ENCODE measurements around the gene SLC16A12. TPM values are rescaled to one million over a fixed set of nuclear protein-coding genes. Genes with fewer than 3 reads are reported as not detected.

SLC16A12 gene
- total RNA-seq, 4 donors from 2014 or later: 0.97 to 3.1 (median 1.4) TPM

DNA sequence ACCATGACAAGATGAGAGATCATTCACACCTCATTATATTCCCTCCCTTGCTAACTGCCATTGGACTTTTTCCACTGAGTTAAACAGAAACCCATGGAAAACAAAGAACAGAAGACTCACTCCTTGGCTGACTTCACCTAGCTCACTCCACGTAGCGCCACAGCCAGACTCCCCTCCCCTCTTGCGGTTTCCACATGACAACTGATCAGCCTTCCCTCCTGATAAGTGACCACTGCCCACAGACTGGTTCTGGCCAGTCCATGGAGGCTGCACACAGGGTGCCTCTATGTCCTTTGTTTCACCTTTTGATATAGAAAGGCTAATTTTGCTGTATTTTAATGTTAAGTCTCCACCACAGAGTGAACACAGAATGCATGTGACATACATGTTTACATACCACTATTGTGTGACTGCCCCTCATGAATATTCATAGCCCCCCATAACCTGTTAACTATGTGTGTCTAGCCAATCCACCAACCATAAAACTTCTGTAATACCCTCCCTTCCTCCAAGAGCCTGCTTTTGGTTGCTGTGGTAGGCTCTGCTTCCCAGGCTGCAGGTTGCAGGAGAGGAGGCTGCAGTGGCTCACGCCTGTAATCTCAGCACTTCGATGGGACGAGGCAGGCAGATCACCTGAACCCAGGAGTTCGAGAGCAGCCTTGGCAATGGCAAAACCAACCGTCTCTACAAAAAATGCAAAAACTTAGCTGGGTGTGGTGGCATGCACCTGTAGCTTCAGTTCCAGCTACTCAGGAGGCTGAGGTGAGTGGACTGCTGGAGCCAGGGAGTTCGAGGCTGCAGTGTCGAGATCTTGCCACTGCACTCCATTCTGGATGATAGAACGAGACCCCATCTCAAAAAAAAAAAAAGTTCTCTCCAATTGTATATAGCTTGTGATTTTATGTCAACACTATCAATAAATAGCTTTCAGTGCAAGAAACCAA lies 131.0 kb downstream of the SLC16A12 start:
- no peaks in the 10 kb centered on the region for H3K9me3 ChIP-seq
- no peak for DNase-seq
- no peak overlapping the region for H3K27ac ChIP-seq
- no peak overlapping the region for H3K4me3 ChIP-seq
- no peaks in the 10 kb centered on the region for H3K4me1 ChIP-seq
- ATAC-seq: no peak
- H3K36me3 ChIP-seq: peaks cover 0 to 25% of the 10 kb centered on the region in 2 donors
- TF ChIP-seq POLR2A (IDR thresholded peaks at IDR 0.05): no peak
- TF ChIP-seq, protein P1, sequence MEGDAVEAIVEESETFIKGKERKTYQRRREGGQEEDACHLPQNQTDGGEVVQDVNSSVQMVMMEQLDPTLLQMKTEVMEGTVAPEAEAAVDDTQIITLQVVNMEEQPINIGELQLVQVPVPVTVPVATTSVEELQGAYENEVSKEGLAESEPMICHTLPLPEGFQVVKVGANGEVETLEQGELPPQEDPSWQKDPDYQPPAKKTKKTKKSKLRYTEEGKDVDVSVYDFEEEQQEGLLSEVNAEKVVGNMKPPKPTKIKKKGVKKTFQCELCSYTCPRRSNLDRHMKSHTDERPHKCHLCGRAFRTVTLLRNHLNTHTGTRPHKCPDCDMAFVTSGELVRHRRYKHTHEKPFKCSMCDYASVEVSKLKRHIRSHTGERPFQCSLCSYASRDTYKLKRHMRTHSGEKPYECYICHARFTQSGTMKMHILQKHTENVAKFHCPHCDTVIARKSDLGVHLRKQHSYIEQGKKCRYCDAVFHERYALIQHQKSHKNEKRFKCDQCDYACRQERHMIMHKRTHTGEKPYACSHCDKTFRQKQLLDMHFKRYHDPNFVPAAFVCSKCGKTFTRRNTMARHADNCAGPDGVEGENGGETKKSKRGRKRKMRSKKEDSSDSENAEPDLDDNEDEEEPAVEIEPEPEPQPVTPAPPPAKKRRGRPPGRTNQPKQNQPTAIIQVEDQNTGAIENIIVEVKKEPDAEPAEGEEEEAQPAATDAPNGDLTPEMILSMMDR (IDR thresholded peaks at IDR 0.05 in 4 of 5, conservative IDR thresholded peaks at IDR 0.05 in 1 of 5): no peak
- intact Hi-C loops (cut with DNase I; ENCODE audit: low total_unique reads): no loop called here
- no peaks in the 10 kb centered on the region for H3K27me3 ChIP-seq
- in situ Hi-C loops (cut with MboI; ENCODE audit: low sequenced_read_pairs in 4 of 4): no loop called here

DNA sequence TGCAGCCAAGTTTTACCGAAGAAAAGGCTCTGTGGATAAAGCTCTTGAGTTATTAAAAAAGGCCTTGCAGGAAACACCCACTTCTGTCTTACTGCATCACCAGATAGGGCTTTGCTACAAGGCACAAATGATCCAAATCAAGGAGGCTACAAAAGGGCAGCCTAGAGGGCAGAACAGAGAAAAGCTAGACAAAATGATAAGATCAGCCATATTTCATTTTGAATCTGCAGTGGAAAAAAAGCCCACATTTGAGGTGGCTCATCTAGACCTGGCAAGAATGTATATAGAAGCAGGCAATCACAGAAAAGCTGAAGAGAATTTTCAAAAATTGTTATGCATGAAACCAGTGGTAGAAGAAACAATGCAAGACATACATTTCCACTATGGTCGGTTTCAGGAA lies 132.4 kb downstream of the SLC16A12 start:
- Histone ChIP-seq H3K4me1 (peaks cover 0 to 7% of the 10 kb centered on the region in 2 donors), H3K27me3 (no peaks in the 10 kb centered on the region), H3K9me3 (no peaks in the 10 kb centered on the region), H3K36me3 (peaks cover 0 to 25% of the 10 kb centered on the region in 2 donors), H3K4me3 (no peak overlapping the region), H3K27ac (no peak overlapping the region)
- intact Hi-C loops (cut with DNase I; ENCODE audit: low total_unique reads) (no loop called here), in situ Hi-C loops (cut with MboI; ENCODE audit: low sequenced_read_pairs in 4 of 4) (no loop called here)
- no peak for TF ChIP-seq POLR2A (IDR thresholded peaks at IDR 0.05)
- TF ChIP-seq, protein P1 (IDR thresholded peaks at IDR 0.05 in 4 of 5, conservative IDR thresholded peaks at IDR 0.05 in 1 of 5): no peak
- DNase-seq (no peak), ATAC-seq (no peak)

DNA sequence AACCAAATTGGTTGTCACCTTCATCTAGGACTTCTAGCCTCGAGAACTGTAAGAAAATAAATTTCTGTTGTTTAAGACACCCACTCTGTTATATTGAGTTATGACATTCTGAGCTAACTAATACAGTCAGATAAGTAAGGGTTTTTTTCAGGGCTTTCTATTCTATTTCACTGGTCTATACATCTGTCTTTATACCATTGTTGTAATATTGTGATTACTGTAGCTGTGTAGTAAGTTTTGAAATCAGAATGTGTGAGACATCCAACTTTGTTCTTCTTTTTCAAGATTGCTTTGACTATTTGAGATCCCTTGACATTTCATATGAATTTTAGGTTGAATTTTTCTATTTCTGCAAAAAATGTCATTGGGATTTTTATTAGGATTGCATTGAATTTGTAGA lies 135.4 kb downstream of the SLC16A12 start:
- ATAC-seq: no peak
- Histone ChIP-seq H3K36me3 (peaks cover 0 to 25% of the 10 kb centered on the region in 2 donors), H3K27me3 (no peaks in the 10 kb centered on the region), H3K9me3 (no peaks in the 10 kb centered on the region), H3K27ac (no peak overlapping the region), H3K4me3 (no peak overlapping the region), H3K4me1 (peaks cover 0 to 14% of the 10 kb centered on the region in 2 donors)
- no peak for TF ChIP-seq POLR2A (IDR thresholded peaks at IDR 0.05)
- TF ChIP-seq, protein P1 (IDR thresholded peaks at IDR 0.05 in 4 of 5, conservative IDR thresholded peaks at IDR 0.05 in 1 of 5): no peak
- DNase-seq: no peak
- intact Hi-C loops (cut with DNase I; ENCODE audit: low total_unique reads): no loop called here
- in situ Hi-C loops (cut with MboI; ENCODE audit: low sequenced_read_pairs in 4 of 4): loop anchor here in 1 of 4 donors (25.0 kb wide), 1 partner anchor 113 kb away; no protein-coding TSS in a partner anchor

GRCh38 chr10:89398003-89398749 lies 137.2 kb downstream of the SLC16A12 start:
- Histone ChIP-seq H3K4me1 (peaks cover 17 to 27% of the 10 kb centered on the region in 2 donors), H3K27ac (peak overlapping the region in 2 of 4 donors; percentile 19 to 32), H3K9me3 (no peaks in the 10 kb centered on the region), H3K36me3 (peaks cover 0 to 13% of the 10 kb centered on the region in 2 donors), H3K4me3 (no peak overlapping the region), H3K27me3 (no peaks in the 10 kb centered on the region)
- ATAC-seq (no peak), DNase-seq (no peak)
- no peak for TF ChIP-seq POLR2A (IDR thresholded peaks at IDR 0.05)
- in situ Hi-C loops (cut with MboI; ENCODE audit: low sequenced_read_pairs in 4 of 4) (loop anchor here in 1 of 4 donors (25.0 kb wide), 1 partner anchor 111 kb away; no protein-coding TSS in a partner anchor), intact Hi-C loops (cut with DNase I; ENCODE audit: low total_unique reads) (no loop called here)

DNA sequence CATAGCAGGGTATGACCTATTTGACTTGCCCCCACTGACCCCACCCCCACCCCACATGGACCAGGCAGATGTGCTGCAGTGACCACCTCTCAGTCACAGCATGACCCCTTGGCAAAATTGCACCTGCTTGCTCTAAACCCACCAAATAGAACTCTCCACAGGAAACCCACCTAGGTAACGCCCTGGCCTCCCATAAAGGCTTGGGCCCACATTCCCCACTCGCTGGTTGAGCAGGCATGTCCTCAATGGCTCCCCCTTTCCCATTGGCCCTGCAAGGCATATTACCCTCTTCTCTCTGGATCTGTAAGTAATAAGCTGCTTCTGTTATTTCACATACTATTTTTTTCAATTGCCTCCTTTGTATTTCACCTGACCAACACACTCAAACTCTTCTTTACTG lies 140.3 kb downstream of the SLC16A12 start:
- DNase-seq: no peak
- peaks cover 43 to 52% of the 10 kb centered on the region in 2 donors for H3K4me1 ChIP-seq
- no peak for ATAC-seq
- no peaks in the 10 kb centered on the region for H3K27me3 ChIP-seq
- TF ChIP-seq, protein P1 (IDR thresholded peaks at IDR 0.05 in 4 of 5, conservative IDR thresholded peaks at IDR 0.05 in 1 of 5): no peak
- no peak for TF ChIP-seq POLR2A (IDR thresholded peaks at IDR 0.05)
- no peaks in the 10 kb centered on the region for H3K9me3 ChIP-seq
- no peaks in the 10 kb centered on the region for H3K36me3 ChIP-seq
- intact Hi-C loops (cut with DNase I; ENCODE audit: low total_unique reads): no loop called here
- no peak overlapping the region for H3K4me3 ChIP-seq
- in situ Hi-C loops (cut with MboI; ENCODE audit: low sequenced_read_pairs in 4 of 4): loop anchor here in 1 of 4 donors (25.0 kb wide), 1 partner anchor 108 kb away; no protein-coding TSS in a partner anchor
- H3K27ac ChIP-seq: peak overlapping the region in 2 of 4 donors; percentile 20
